Measurements from ENCODE around the gene SRD5A2.

- no peak for TF ChIP-seq ZNF510 (tag by site-specific recombination; IDR thresholded peaks at IDR 0.05; ENCODE audit: insufficient replicate concordance)
- TF ChIP-seq KLF7 (tag by site-specific recombination; IDR thresholded peaks at IDR 0.05; ENCODE audit: borderline replicate concordance), result no peak
- TF ChIP-seq GLIS1 (tag by site-specific recombination; IDR thresholded peaks at IDR 0.05), result no peak
- TF ChIP-seq ZNF292 (tag by site-specific recombination; IDR thresholded peaks at IDR 0.05; ENCODE audit: borderline replicate concordance, low read depth), result no peak
Observed at GRCh38 chr2:31534636-31535035, 46.1 kb downstream of the SRD5A2 start.

All from HEK293 (cell line).